Colonic mucosa (tissue), 4 donors: ENCODE results near the gene IL17D. TPM values are rescaled to one million over a fixed set of nuclear protein-coding genes. Genes with fewer than 3 reads are reported as not detected.

Experiments used
- DNase-seq: peaks from one replicate; pipeline ENCODE4 v3.0.0-alpha.2; 2020
- H3K27ac ChIP-seq: fragments of 200-600 bp; one replicate; pipeline ENCODE4 v1.8.0; 2021
- H3K27me3 ChIP-seq: fragments of 200-600 bp; one replicate; pipeline ENCODE4 v1.8.0; 2021
- H3K36me3 ChIP-seq: fragments of 200-600 bp; one replicate; pipeline ENCODE4 v1.8.0; 2021
- H3K4me1 ChIP-seq: fragments of 200-600 bp; one replicate; pipeline ENCODE4 v1.8.0; 2021; ENCODE audit warnings: mild to moderate bottlenecking
- H3K4me3 ChIP-seq: fragments of 200-600 bp; one replicate; pipeline ENCODE4 v1.8.0; 2021
- H3K9ac ChIP-seq, 2 donors: one replicate each; pipeline ENCODE4 v1.7.0; 2013; ENCODE audit warnings: control low read depth in 2 of 2, low read depth in 2 of 2, low read length in 2 of 2
- H3K9me3 ChIP-seq: fragments of 200-600 bp; one replicate; pipeline ENCODE4 v1.8.0; 2021
- intact Hi-C: fragments of 100-400 bp; cut with DNase I; formaldehyde crosslinking; loops from one replicate; pipeline ENCODE4 v1.14.1; 2022
- total RNA-seq, 2 donors: library from RNA; stranded (reverse); fragmentation: NEBNext Ultra II Directional in 1 of 2; extraction: Animal tissue kit (Norgen Biotek cat#: 25700) in 1 of 2; gene quantifications; one replicate each; pipeline ENCODE4 v1.2.1, GENCODE V29; 2021
- TF ChIP-seq, protein P1 (sequence below): fragments of 200-600 bp; IDR thresholded peaks from one replicate; pipeline ENCODE4 v1.8.0; 2022; ENCODE audit warnings: antibody characterized with exemption, mild to moderate bottlenecking
- donor health status: healthy.
- donor health status: DM: no; HTN: no; CAD: no.
- donor health status: DM: no; HTN: no; CAD: no.

IL17D gene
- total RNA-seq, 2 donors from 2014 or later, result 0.49 to 0.93 TPM

DNA sequence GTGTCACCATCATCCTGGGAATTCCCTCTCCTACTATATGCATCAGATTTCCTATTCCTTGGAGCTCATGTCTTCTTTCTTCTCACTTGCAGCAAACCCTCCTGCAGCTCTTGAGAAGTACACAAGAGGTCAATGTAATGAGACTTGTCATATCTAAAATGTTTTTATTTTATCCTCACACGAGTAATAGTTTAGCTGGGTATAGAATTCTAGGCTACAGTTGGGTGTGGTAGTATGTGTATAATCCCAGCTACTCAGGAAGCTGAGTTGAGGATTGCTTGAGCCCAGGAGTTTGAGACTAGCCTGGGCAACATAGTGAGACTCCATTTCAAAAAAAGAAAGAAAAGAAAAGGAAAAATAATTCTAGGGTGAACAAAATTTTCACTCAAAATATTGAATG lies 45.9 kb downstream of the IL17D start:
- H3K36me3 ChIP-seq, result no peaks in the 10 kb centered on the region
- H3K4me1 ChIP-seq, result no peaks in the 10 kb centered on the region
- H3K9ac ChIP-seq, result no peak overlapping the region
- no peaks in the 10 kb centered on the region for H3K27me3 ChIP-seq
- TF ChIP-seq, protein P1, sequence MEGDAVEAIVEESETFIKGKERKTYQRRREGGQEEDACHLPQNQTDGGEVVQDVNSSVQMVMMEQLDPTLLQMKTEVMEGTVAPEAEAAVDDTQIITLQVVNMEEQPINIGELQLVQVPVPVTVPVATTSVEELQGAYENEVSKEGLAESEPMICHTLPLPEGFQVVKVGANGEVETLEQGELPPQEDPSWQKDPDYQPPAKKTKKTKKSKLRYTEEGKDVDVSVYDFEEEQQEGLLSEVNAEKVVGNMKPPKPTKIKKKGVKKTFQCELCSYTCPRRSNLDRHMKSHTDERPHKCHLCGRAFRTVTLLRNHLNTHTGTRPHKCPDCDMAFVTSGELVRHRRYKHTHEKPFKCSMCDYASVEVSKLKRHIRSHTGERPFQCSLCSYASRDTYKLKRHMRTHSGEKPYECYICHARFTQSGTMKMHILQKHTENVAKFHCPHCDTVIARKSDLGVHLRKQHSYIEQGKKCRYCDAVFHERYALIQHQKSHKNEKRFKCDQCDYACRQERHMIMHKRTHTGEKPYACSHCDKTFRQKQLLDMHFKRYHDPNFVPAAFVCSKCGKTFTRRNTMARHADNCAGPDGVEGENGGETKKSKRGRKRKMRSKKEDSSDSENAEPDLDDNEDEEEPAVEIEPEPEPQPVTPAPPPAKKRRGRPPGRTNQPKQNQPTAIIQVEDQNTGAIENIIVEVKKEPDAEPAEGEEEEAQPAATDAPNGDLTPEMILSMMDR, result no peak
- intact Hi-C loops, result no loop called here
- DNase-seq, result no peak
- H3K27ac ChIP-seq, result no peak overlapping the region
- no peak overlapping the region for H3K4me3 ChIP-seq
- peaks cover 2% of the 10 kb centered on the region for H3K9me3 ChIP-seq

DNA sequence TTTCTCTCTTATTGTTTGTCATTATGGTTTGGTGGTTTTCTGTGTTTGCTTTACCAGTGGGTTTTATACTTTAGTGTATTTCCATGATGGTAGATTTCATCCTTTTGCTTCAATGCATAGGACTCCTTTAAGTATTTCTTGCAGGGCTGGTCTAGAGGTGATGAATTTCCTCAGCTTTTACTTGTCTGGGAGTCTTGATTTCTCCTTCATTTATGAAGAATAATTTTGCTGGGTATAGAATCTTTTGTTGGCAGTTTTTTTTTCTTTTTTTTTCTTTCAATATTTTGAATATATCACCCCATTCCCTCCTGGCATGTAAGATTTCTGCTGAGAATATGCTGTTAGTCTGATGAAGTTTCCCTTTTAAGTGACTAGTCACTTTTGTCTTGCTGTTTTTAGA lies 50.5 kb downstream of the IL17D start:
- no peak for DNase-seq
- H3K27ac ChIP-seq, result no peak overlapping the region
- H3K4me3 ChIP-seq, result no peak overlapping the region
- H3K9me3 ChIP-seq, result peaks cover 2% of the 10 kb centered on the region
- intact Hi-C loops, result no loop called here
- TF ChIP-seq, protein P1, result no peak
- no peaks in the 10 kb centered on the region for H3K4me1 ChIP-seq
- H3K27me3 ChIP-seq, result no peaks in the 10 kb centered on the region
- no peaks in the 10 kb centered on the region for H3K36me3 ChIP-seq
- H3K9ac ChIP-seq, result no peak overlapping the region

GRCh38 chr13:20760872-20761271 lies 57.4 kb downstream of the IL17D start:
- Histone ChIP-seq H3K27ac (no peak overlapping the region), H3K9ac (no peak overlapping the region), H3K4me3 (no peak overlapping the region), H3K4me1 (no peaks in the 10 kb centered on the region), H3K36me3 (no peaks in the 10 kb centered on the region), H3K27me3 (no peaks in the 10 kb centered on the region), H3K9me3 (no peaks in the 10 kb centered on the region)
- intact Hi-C loops, result no loop called here
- TF ChIP-seq, protein P1, result no peak
- no peak for DNase-seq

GRCh38 chr13:20767309-20767943 lies 63.9 kb downstream of the IL17D start:
- intact Hi-C loops, result no loop called here
- no peak for DNase-seq
- Histone ChIP-seq H3K27ac (no peak overlapping the region), H3K4me1 (peaks cover 1% of the 10 kb centered on the region), H3K9me3 (no peaks in the 10 kb centered on the region), H3K9ac (no peak overlapping the region), H3K36me3 (no peaks in the 10 kb centered on the region), H3K27me3 (no peaks in the 10 kb centered on the region), H3K4me3 (no peak overlapping the region)
- TF ChIP-seq, protein P1, result no peak

GRCh38 chr13:20769091-20769490 lies 65.6 kb downstream of the IL17D start:
- H3K36me3 ChIP-seq, result no peaks in the 10 kb centered on the region
- H3K4me3 ChIP-seq, result no peak overlapping the region
- H3K4me1 ChIP-seq, result peaks cover 5% of the 10 kb centered on the region
- H3K9me3 ChIP-seq, result no peaks in the 10 kb centered on the region
- no peak overlapping the region for H3K27ac ChIP-seq
- H3K9ac ChIP-seq, result no peak overlapping the region
- no peaks in the 10 kb centered on the region for H3K27me3 ChIP-seq
- DNase-seq, result no peak
- intact Hi-C loops, result no loop called here
- TF ChIP-seq, protein P1, result no peak
